ENCODE data around the gene RAB23. TPM values are rescaled to one million over a fixed set of nuclear protein-coding genes. Genes with fewer than 3 reads are reported as not detected.

RAB23 gene
- total RNA-seq, 1 experiment from 2014 or later = 13.8 TPM

GRCh38 chr6:57255451-57256169, 33.5 kb upstream of the RAB23 start:
- Histone ChIP-seq H3K36me3 (ENCODE audit: low read depth) (no peaks in the 10 kb centered on the region), H3K9me3 (ENCODE audit: insufficient read depth, low read depth) (no peaks in the 10 kb centered on the region), H3K4me1 (replicated peaks; ENCODE audit: insufficient read depth) (no peaks in the 10 kb centered on the region), H4K20me1 (ENCODE audit: insufficient read depth) (no peaks in the 10 kb centered on the region), H3K9me2 (ENCODE audit: insufficient read depth) (no peaks in the 10 kb centered on the region), H3K79me2 (ENCODE audit: low read depth) (no peaks in the 10 kb centered on the region), H3K4me2 (no peak overlapping the region), H2AFZ (no peak overlapping the region), H3K27me3 (ENCODE audit: insufficient read depth, low read depth) (no peaks in the 10 kb centered on the region), H3K27ac (no peak overlapping the region), H3K4me3 (no peak overlapping the region), H3F3A (ENCODE audit: insufficient read depth, low read depth) (no peaks in the 10 kb centered on the region)
- intact Hi-C loops (cut with micrococcal nuclease; ENCODE audit: unreplicated experiment) = no loop called here
- TF ChIP-seq, protein P1, sequence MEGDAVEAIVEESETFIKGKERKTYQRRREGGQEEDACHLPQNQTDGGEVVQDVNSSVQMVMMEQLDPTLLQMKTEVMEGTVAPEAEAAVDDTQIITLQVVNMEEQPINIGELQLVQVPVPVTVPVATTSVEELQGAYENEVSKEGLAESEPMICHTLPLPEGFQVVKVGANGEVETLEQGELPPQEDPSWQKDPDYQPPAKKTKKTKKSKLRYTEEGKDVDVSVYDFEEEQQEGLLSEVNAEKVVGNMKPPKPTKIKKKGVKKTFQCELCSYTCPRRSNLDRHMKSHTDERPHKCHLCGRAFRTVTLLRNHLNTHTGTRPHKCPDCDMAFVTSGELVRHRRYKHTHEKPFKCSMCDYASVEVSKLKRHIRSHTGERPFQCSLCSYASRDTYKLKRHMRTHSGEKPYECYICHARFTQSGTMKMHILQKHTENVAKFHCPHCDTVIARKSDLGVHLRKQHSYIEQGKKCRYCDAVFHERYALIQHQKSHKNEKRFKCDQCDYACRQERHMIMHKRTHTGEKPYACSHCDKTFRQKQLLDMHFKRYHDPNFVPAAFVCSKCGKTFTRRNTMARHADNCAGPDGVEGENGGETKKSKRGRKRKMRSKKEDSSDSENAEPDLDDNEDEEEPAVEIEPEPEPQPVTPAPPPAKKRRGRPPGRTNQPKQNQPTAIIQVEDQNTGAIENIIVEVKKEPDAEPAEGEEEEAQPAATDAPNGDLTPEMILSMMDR (conservative IDR thresholded peaks at IDR 0.05) = no peak
- no peak for TF ChIP-seq EZH2 (IDR thresholded peaks at IDR 0.05; ENCODE audit: low read depth)
- BruUV-seq (replicated peaks) = no TSS peak
- ChIA-PET POLR2A (ENCODE audit: unreplicated experiment) (no interaction called here), CTCF (no interaction called here)
- no peak for DNase-seq

DNA sequence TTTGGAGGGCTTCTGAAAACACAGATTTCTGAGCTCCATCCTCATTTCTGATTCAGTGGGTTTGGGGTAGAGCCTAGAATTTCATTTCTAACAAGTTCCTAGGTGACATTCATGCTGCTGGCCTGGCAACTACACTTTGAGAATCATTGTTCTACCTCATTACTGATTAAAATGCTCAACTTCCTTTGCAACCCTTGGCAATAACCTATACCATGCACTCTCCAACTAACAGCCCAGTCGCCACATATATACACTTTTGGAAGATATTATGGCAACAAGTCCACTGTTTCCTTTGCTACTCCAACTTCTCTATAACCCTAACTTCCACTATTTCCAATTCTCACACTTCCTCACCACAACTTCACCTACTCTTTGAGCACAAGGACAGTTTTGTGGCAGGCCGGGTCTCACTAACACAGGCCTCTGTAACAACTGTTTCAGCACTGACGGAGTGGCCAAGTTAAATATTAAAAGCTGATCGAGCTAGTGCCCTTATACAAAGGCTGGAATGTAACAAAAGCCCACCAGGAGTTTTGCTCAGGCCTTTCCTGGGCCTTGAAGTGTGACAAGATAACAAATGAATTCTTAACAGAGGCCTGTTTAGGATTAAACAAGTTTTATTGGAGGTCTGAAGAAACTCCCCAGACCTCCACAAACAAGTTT, 32.1 kb upstream of the RAB23 start:
- H3K4me2 ChIP-seq = no peak overlapping the region
- CTCF ChIA-PET = no interaction called here
- no peaks in the 10 kb centered on the region for H4K20me1 ChIP-seq (ENCODE audit: insufficient read depth)
- H3K4me1 ChIP-seq (replicated peaks; ENCODE audit: insufficient read depth) = no peaks in the 10 kb centered on the region
- no peaks in the 10 kb centered on the region for H3K27me3 ChIP-seq (ENCODE audit: insufficient read depth, low read depth)
- no peaks in the 10 kb centered on the region for H3K36me3 ChIP-seq (ENCODE audit: low read depth)
- POLR2A ChIA-PET (ENCODE audit: unreplicated experiment) = no interaction called here
- no peak overlapping the region for H3K27ac ChIP-seq
- H3K9me3 ChIP-seq (ENCODE audit: insufficient read depth, low read depth) = no peaks in the 10 kb centered on the region
- H3K79me2 ChIP-seq (ENCODE audit: low read depth) = no peaks in the 10 kb centered on the region
- DNase-seq = no peak
- no peaks in the 10 kb centered on the region for H3K9me2 ChIP-seq (ENCODE audit: insufficient read depth)
- H3K4me3 ChIP-seq = no peak overlapping the region
- TF ChIP-seq, protein P1 (conservative IDR thresholded peaks at IDR 0.05) = no peak
- no peak for TF ChIP-seq EZH2 (IDR thresholded peaks at IDR 0.05; ENCODE audit: low read depth)
- no peak overlapping the region for H2AFZ ChIP-seq
- intact Hi-C loops (cut with micrococcal nuclease; ENCODE audit: unreplicated experiment) = no loop called here
- H3F3A ChIP-seq (ENCODE audit: insufficient read depth, low read depth) = no peaks in the 10 kb centered on the region
- BruUV-seq (replicated peaks) = no TSS peak

DNA sequence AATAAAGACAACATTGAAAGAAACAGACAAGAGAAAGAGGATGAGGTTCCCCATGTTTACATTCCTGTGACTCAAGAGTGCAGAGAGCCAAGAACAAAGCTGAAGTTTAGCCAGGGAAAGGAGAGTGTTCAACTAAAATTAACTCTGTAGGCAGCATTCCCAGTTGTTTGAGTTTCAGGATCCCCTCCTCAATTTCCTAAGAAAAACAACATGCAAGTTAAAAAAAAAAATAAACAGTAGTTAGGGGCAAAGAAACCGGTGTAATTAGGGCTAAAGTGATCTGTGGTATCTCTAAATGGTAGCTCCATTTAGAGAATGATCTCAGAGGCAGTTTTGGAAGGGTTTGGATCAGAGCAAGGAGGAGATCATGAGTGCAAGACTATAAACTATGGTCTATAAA, 30.9 kb upstream of the RAB23 start:
- no peaks in the 10 kb centered on the region for H4K20me1 ChIP-seq (ENCODE audit: insufficient read depth)
- BruUV-seq (replicated peaks) = no TSS peak
- DNase-seq = no peak
- no peaks in the 10 kb centered on the region for H3K9me3 ChIP-seq (ENCODE audit: insufficient read depth, low read depth)
- no peak for TF ChIP-seq EZH2 (IDR thresholded peaks at IDR 0.05; ENCODE audit: low read depth)
- TF ChIP-seq, protein P1 (conservative IDR thresholded peaks at IDR 0.05) = no peak
- no peaks in the 10 kb centered on the region for H3K36me3 ChIP-seq (ENCODE audit: low read depth)
- H3K4me2 ChIP-seq = no peak overlapping the region
- H3K27ac ChIP-seq = no peak overlapping the region
- H2AFZ ChIP-seq = no peak overlapping the region
- no peak overlapping the region for H3K4me3 ChIP-seq
- ChIA-PET CTCF (no interaction called here), POLR2A (ENCODE audit: unreplicated experiment) (no interaction called here)
- no peaks in the 10 kb centered on the region for H3F3A ChIP-seq (ENCODE audit: insufficient read depth, low read depth)
- no peaks in the 10 kb centered on the region for H3K27me3 ChIP-seq (ENCODE audit: insufficient read depth, low read depth)
- H3K9me2 ChIP-seq (ENCODE audit: insufficient read depth) = no peaks in the 10 kb centered on the region
- no peaks in the 10 kb centered on the region for H3K4me1 ChIP-seq (replicated peaks; ENCODE audit: insufficient read depth)
- H3K79me2 ChIP-seq (ENCODE audit: low read depth) = no peaks in the 10 kb centered on the region
- intact Hi-C loops (cut with micrococcal nuclease; ENCODE audit: unreplicated experiment) = no loop called here
